NCI-H2227 treated with DMSO at 0.1 percent for 48 hours (cell line): ENCODE results near the gene TRIML2.
"Not testable (repeated sequence)": the region's sequence is repeated elsewhere in the genome, so short reads cannot be mapped to it uniquely, and the experiment has no call there.

Source experiments
- DNase-seq: peaks from one replicate; lab custom pipeline; 2025; lab: John Stamatoyannopoulos, UW

Gene TRIML2

GRCh38 chr4:188107931-188108843 is 1.2 kb downstream of the TRIML2 start:
- no peak for DNase-seq

GRCh38 chr4:188106454-188106853 is 2.9 kb downstream of the TRIML2 start:
- DNase-seq, result no peak

GRCh38 chr4:188092824-188093223 is 16.6 kb downstream of the TRIML2 start:
- DNase-seq, result no peak

GRCh38 chr4:188086858-188087257 is 22.5 kb downstream of the TRIML2 start:
- DNase-seq, result no peak

- no peak for DNase-seq
Measured at GRCh38 chr4:188082796-188083195, 26.6 kb downstream of the TRIML2 start.

GRCh38 chr4:188078116-188078515 is 31.3 kb downstream of the TRIML2 start:
- no peak for DNase-seq

GRCh38 chr4:188076169-188076568 is 33.2 kb downstream of the TRIML2 start:
- DNase-seq, result no peak

- DNase-seq, result no peak
Measured at GRCh38 chr4:188061083-188061482, 48.3 kb downstream of the TRIML2 start.

- DNase-seq, result no peak
Measured at GRCh38 chr4:188053302-188053701, 56.1 kb downstream of the TRIML2 start.

- no peak for DNase-seq
Measured at GRCh38 chr4:188046657-188047056, 62.7 kb downstream of the TRIML2 start.

GRCh38 chr4:188045461-188045860 is 63.9 kb downstream of the TRIML2 start:
- DNase-seq, result not testable (repeated sequence)

- DNase-seq, result no peak
Measured at GRCh38 chr4:188043154-188043553, 66.2 kb downstream of the TRIML2 start.

- no peak for DNase-seq
Measured at GRCh38 chr4:188042191-188042590, 67.2 kb downstream of the TRIML2 start.

GRCh38 chr4:188041721-188042120 is 67.7 kb downstream of the TRIML2 start:
- no peak for DNase-seq
